ENCODE measurements around the gene PIGS. TPM values are rescaled to one million over a fixed set of nuclear protein-coding genes. Genes with fewer than 3 reads are reported as not detected.

Gene PIGS
- total and polyA plus RNA-seq, 2 of the 4 experiments (the other 2 are of a cell fraction) = 28.7 to 78.9 TPM

- H3K9ac ChIP-seq (ENCODE audit: low read depth, low read length) = no peak overlapping the region
- H4K5ac ChIP-seq (ENCODE audit: low read depth, low read length) = no peak overlapping the region
- H3K9me3 ChIP-seq (ENCODE audit: control insufficient read depth, insufficient read depth, low read length) = no peaks in the 10 kb centered on the region
- H2AFZ ChIP-seq (replicated peaks; ENCODE audit: low read length, poor library complexity) = no peak overlapping the region
- no peak overlapping the region for H2AK5ac ChIP-seq (ENCODE audit: low read depth, low read length)
- ChIA-PET CTCF (no interaction called here), POLR2A (ENCODE audit: unreplicated experiment) (no interaction called here)
- H3K4ac ChIP-seq (ENCODE audit: low read depth, low read length) = no peak overlapping the region
- no peak overlapping the region for H3K18ac ChIP-seq (ENCODE audit: low read depth, low read length)
- peaks cover 23% of the 10 kb centered on the region for H3K36me3 ChIP-seq (ENCODE audit: control insufficient read depth, insufficient read depth, low read length)
- H4K8ac ChIP-seq (ENCODE audit: low read depth in 2 of 2, low read length in 2 of 2) = no peak overlapping the region
- H2AK9ac ChIP-seq (replicated peaks; ENCODE audit: low read depth, low read length, poor library complexity) = no peak overlapping the region
- BruUV-seq (replicated peaks) = no TSS peak
- no peak overlapping the region for H4K91ac ChIP-seq (ENCODE audit: insufficient read depth, low read depth, low read length)
- peaks cover 4 to 11% of the 10 kb centered on the region in 2 experiments; a peak in 2 of 4 replicates for H3K79me1 ChIP-seq (ENCODE audit: low read depth in 1 of 2, low read length in 2 of 2)
- ATAC-seq (ENCODE audit: low read depth) (no peak), DNase-seq (no peak)
- H3K14ac ChIP-seq (replicated peaks; ENCODE audit: low read depth, low read length) = no peak overlapping the region
- no peak overlapping the region for H2BK5ac ChIP-seq (ENCODE audit: low read depth, low read length, poor library complexity, severe bottlenecking)
- no peak overlapping the region for H3K23ac ChIP-seq (ENCODE audit: low read depth, low read length)
- no peak overlapping the region for H2BK120ac ChIP-seq (ENCODE audit: low read depth, low read length)
- 100% methylated on average over 3 of the region's 8 CpGs; no CpG with 5 or more reads in 1 of the 2 experiments for WGBS, 2 experiments (ENCODE audit: extremely low coverage in 2 of 2, insufficient read length in 1 of 2)
- H3K27me3 ChIP-seq (ENCODE audit: control insufficient read depth, insufficient read depth, low read length) = no peaks in the 10 kb centered on the region
- H3K4me2 ChIP-seq (ENCODE audit: low read depth, low read length) = no peak overlapping the region
- in situ Hi-C loops (cut with MboI; ENCODE audit: low sequenced_read_pairs) (no loop called here), dilution Hi-C loops (cut with HindIII; ENCODE audit: low sequenced_read_pairs, unreplicated experiment) (no loop called here), intact Hi-C loops (cut with micrococcal nuclease) (no loop called here)
- no peaks in the 10 kb centered on the region for H4K20me1 ChIP-seq (ENCODE audit: insufficient read depth, low read length)
- H2BK20ac ChIP-seq (ENCODE audit: low read depth, low read length) = no peak overlapping the region
- peaks cover 6% of the 10 kb centered on the region; the same call in 1 of the 2 replicates for H3K4me1 ChIP-seq (ENCODE audit: control insufficient read depth, insufficient read depth, low read length)
- H3K4me3 ChIP-seq (ENCODE audit: insufficient read depth, low read depth, low read length) = no peak overlapping the region
- no peak overlapping the region for H3K56ac ChIP-seq (ENCODE audit: extremely low read depth, insufficient read depth, low read length)
- H3K27ac ChIP-seq (ENCODE audit: insufficient read depth, low read length) = no peak overlapping the region
- no peak overlapping the region for H2BK15ac ChIP-seq (ENCODE audit: low read depth, low read length)
- H3K9me1 ChIP-seq (ENCODE audit: insufficient read depth, low read length) = peaks cover 11% of the 10 kb centered on the region
- TF ChIP-seq USF2 (IDR thresholded peaks at IDR 0.05; ENCODE audit: low read depth, low read length) (no peak), MAZ (IDR thresholded peaks at IDR 0.05; ENCODE audit: borderline replicate concordance, low read depth, low read length) (no peak), FOS (IDR thresholded peaks at IDR 0.05; ENCODE audit: low read depth, low read length) (no peak), MXI1 (IDR thresholded peaks at IDR 0.05; ENCODE audit: borderline replicate concordance, low read depth, low read length) (no peak), RAD21 (IDR thresholded peaks at IDR 0.05; ENCODE audit: low read length) (no peak), RFX5 (IDR thresholded peaks at IDR 0.05; ENCODE audit: low read depth, low read length) (no peak), MAFK (IDR thresholded peaks at IDR 0.05; ENCODE audit: low read depth, low read length) (no peak), ELK1 (IDR thresholded peaks at IDR 0.05; ENCODE audit: borderline replicate concordance, low read depth, low read length) (no peak), POLR2A (IDR thresholded peaks at IDR 0.05; ENCODE audit: low read depth, low read length) (no peak), CTCF (conservative IDR thresholded peaks at IDR 0.05; ENCODE audit: low read depth, low read length) (no peak), BHLHE40 (IDR thresholded peaks at IDR 0.05; ENCODE audit: low read depth, low read length) (no peak), SMC3 (IDR thresholded peaks at IDR 0.05; ENCODE audit: low read depth, low read length) (no peak), NFE2L2 (IDR thresholded peaks at IDR 0.05; ENCODE audit: low read depth, low read length) (no peak), CHD1 (IDR thresholded peaks at IDR 0.05; ENCODE audit: low read depth, low read length) (no peak), RCOR1 (IDR thresholded peaks at IDR 0.05; ENCODE audit: insufficient replicate concordance, low read length) (no peak)
Measured at GRCh38 chr17:28578246-28579195, 7.2 kb upstream of the PIGS start.

All from IMR-90 (cell line).